Stimulated activated CD4-positive, alpha-beta T cell treated with anti-CD3 and anti-CD28 coated beads, Interleukin-4, amount 100 ng/mL, for 4 hours (primary cell): Measurements from ENCODE around the gene SP7.
"Not testable (repeated sequence)": the region's sequence is repeated elsewhere in the genome, so short reads cannot be mapped to it uniquely, and the experiment has no call there.

ENCODE experiments used
- DNase-seq, 2 experiments: peaks; one replicate each; pipeline ENCODE4 v3.0.0-alpha.2; 2020

The SP7 gene

DNA sequence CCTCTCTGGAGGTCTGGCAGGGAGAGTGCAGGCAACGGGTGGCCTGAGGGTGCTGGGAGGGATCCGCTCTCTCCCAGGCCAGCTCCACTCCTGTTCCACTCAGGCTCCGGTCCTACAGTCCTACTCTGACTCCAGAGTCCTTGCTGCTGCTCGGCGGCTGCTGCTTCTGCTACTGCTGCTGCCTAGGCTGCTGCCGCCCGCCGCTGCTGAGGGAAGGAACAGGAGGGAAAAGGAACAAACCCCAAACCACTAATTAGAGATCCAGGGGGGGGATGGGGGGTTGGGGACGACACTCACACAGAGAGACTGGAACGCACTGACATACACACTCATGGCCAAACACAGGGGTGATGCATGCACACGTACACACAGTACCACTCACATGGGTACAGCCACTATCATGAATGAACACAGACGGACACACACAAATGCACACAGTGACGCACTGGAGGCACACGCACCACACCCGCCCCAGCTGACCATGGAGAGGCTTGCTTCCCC is at the start of gene SP7:
Gene SP7, minus strand, starts transcription at position 174 of the 501 bp plus-strand sequence. CDS start 708 bp downstream, outside the sequence.
- no peak for DNase-seq

DNA sequence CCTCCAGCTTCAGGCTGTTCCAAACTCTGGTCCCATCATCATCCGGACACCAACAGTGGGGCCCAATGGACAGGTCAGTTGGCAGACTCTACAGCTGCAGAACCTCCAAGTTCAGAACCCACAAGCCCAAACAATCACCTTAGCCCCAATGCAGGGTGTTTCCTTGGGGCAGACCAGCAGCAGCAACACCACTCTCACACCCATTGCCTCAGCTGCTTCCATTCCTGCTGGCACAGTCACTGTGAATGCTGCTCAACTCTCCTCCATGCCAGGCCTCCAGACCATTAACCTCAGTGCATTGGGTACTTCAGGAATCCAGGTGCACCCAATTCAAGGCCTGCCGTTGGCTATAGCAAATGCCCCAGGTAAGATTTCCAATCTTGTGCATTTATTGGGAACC is 47.1 kb upstream of the SP7 start:
- DNase-seq, result no peak

DNA sequence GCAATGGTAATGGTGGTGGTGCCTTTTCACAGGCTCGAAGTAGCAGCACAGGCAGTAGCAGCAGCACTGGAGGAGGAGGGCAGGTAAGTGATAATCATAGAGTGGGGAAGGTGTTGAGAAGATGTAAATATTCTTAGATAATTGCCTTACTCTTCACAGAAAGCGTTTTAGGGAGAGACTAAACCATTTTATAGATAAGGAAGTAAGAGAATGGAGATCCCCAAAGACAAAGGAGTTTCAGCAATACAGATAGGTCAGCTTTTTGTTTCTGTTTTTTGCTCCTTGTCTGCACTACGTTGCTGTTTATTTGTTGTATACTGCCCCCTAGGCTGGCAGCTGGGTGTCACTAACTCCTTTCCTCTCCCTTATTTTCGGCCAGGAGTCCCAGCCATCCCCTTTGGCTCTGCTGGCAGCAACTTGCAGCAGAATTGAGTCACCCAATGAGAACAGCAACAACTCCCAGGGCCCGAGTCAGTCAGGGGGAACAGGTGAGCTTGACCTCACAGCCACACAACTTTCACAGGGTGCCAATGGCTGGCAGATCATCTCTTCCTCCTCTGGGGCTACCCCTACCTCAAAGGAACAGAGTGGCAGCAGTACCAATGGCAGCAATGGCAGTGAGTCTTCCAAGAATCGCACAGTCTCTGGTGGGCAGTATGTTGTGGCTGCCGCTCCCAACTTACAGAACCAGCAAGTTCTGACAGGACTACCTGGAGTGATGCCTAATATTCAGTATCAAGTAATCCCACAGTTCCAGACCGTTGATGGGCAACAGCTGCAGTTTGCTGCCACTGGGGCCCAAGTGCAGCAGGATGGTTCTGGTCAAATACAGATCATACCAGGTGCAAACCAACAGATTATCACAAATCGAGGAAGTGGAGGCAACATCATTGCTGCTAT is 45.8 kb upstream of the SP7 start:
- peak; percentile 10 to 16 for DNase-seq

DNA sequence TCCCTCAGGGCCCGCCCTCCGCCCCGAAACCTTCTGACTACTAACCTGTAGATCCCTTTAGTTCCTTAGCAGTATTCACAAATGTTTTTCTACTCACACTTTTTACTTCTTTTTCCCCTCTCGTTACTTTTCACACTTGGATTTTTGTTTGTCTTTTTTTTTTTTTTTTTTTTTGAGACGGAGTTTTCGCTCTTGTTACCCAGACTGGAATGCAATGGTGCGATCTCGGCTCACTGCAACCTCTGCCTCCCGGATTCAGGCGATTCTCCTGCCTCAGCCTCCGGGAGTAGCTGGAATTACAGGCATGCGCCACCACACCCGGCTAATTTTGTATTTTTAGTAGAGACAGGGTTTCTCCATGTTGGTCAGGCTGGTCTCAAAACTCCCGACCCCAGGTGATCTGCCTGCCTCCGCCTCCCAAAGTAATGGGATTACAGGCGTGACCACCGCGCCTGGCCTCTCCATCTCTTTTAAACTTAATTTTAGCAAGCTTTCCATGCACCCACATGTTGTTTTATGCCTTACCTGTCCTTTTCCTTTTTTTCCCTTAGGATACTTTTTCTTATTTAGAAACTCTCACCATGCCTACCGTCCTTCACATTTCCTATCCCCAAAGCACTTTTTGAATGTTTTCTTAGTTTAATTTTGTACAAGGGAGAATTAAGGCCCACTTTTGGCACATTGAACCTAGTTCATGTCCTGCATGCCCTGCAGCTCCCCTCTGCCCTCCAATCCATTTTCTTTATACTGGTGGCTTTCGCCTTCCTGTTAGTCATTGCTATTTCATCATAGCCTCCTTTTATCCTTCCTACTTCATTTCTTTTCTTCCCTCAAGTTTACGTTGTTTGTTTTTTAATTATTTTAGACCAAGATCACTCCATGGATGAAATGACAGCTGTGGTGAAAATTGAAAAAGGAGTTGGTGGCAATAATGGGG is 44.9 kb upstream of the SP7 start:
- no peak for DNase-seq

DNA sequence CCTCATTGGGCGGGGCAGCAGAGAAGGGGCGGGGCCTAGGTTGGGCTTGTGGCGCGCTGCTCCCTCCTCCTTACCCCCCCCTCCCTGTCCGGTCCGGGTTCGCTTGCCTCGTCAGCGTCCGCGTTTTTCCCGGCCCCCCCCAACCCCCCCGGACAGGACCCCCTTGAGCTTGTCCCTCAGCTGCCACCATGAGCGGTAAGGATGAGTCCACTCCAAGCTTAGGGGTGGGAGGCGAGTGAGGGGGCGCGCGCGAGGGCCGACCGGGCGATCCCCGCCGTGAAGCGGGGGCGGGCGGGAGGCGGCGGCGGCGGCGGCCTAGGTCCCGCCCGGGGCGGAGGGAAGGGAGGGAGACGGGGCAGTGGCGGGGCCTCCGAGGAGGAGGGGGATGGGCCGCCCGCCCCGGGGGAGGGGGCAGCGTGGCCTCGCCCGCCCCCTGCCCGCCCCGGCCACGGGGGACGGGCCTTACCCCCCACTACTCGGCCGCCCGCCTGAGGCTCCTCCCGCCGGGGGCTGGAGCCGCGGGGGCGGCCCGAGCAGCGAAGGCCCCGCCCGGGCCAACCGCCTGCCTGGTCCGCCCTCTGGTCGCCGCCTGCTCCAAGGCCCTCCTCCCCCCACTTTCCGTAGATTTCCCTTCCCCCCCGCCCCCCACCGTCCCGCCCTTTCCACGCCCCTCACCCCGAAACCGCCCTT is 44.1 kb upstream of the SP7 start, which contains the start of gene SP1:
Gene SP1, plus strand, starts transcription at position 73 of the 690 bp plus-strand sequence. Its CDS starts 116 bp downstream, at position 189.
- peak; percentile 84 to 97 for DNase-seq

DNA sequence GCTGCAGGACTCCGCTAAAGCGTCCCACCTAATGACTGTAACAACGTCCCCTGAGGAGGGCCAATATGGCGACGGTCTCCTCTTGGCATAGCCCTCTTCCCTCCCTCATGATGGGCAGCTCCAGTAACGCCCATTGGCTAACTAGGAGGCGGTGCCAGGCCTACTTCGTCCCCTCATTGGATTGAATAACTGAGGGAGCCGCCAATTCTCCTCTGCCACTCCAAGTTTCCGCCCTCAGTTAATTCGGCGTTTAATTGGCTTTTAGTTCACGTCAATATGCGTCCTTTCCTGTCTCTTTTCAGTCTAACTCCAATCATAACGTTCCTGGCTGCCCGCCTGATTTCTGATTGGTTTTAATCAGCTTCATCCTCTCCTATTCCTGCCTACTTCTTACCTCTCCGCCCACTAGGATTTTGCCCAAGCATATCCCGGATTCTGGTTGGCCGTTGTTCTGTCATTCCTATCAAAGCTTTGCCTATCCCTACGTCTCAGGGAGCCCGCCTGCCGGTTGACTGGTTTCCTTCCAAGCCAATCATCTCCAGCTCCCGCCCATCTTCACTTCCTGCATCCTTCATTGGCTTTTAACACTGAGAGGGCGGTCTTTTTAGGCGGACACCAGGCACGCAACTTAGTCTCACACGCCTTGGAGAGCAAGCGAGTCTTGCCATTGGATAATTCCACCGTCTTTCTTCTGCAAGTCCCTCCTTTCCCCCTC is 43.4 kb upstream of the SP7 start:
- DNase-seq, result peak; percentile 78 to 99

DNA sequence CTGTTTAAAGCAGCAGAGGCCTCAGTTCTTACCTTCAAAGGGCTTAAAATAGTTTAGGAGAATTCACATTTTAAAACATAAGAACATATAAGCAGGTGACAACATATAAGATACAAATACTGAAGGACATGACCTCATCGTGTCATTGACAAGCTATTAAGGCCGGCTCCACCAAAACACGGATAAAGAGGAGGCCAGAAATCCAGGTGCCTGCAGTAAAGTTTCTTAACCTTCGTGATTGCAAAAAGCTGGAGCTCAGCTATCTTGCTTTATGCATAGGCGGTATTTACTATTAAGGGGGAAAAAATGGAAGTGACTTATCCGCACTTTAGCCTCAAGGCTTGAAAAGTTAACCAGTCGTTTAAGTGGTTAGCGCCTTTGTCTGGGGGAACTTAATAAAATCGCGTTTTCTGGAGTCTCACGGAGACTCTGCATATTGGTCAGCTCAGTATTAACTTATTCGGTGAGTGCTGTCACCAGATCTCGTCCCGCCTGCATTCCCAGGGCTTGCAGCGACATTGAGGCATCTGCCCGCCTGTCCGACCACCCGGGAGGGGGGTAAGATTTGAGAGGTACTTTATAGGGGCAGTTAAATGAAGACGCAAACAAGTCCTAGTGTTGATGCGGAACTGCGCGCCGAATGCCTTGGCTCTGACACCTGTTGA is 42.7 kb upstream of the SP7 start:
- no peak for DNase-seq

DNA sequence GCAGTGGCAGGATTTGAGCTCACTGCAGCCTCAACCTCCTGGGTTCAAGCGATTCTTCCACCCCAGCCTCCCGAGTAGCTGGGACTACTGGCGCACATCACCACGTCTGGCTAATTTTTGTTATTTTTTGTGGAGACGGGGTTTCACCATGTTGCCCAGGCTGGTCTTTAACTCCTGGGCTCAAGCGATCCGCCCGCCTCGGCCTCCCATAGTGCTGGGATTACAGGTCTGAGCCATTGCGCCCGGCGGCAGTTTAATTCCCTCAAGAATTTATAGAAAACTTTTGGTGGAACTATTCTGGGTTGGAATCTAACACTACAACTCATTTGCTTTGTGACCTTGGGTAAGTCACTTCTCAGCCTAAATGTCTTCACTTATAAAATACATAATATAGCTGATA is 42.1 kb upstream of the SP7 start:
- no peak for DNase-seq

DNA sequence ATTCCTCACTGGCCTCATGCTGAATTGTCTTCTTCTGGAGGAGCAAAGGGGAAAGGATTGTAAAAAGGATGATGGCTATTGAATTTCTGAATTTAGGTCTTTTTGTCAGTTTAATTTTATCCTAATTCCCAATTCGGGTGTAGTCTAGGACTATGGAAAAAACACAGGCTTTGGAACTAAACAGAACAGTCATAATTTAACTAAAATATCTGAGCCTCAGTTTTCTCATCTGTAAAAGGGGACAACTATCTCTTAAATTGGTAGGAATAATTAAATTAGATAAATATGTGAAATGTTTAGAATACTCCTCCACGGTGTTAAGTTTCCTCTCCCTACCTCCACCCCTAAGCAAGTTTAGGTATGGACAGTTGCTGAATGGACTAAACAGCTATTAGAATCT is 40.6 kb upstream of the SP7 start:
- DNase-seq, result no peak

DNA sequence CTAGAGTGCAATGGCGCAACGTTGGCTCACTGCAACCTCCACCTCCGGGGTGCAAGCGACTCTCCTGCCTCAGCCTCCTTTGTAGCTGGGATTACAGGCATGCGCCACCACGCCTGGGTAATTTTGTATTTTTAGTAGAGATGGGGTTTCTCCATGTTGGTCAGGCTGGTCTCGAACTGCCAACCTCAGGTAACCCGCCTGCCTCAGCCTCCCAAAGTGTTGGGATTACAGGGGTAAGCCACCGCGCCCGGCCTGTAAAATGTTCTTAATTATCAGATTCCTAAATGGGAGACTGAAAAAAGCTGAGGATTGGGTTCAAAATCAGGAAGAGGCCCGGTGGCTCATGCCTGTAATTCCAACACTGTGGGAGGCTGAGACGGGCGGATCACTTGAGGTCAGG is 38.1 kb upstream of the SP7 start:
- DNase-seq, result not testable (repeated sequence)

DNA sequence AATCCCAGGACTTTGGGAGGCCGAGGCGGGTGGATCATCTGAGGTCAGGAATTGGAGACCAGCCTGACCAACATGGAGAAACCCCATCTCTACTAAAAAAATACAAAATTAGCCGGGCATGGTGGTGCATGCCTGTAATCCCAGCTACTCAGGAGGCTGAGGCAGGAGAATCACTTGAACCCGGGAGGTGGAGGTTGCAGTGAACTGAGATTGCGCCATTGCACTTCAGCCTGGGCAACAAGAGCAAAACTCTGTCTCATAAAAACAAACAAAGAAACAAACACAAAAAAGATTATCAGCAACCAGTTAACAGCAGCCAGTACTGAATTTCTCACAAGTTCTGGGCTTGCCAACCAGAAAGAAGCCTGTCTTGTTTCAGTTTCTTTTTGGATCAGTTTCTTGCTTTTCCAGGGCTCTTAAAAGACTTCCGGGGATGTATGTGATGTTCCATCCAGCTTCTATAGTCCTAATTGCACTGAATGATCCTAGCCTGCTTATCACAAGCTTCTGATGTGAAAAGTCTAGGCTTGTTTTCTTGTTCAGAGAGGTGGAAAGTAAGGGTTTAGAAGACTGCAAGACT is 37.5 kb upstream of the SP7 start:
- DNase-seq, result not testable (repeated sequence)

DNA sequence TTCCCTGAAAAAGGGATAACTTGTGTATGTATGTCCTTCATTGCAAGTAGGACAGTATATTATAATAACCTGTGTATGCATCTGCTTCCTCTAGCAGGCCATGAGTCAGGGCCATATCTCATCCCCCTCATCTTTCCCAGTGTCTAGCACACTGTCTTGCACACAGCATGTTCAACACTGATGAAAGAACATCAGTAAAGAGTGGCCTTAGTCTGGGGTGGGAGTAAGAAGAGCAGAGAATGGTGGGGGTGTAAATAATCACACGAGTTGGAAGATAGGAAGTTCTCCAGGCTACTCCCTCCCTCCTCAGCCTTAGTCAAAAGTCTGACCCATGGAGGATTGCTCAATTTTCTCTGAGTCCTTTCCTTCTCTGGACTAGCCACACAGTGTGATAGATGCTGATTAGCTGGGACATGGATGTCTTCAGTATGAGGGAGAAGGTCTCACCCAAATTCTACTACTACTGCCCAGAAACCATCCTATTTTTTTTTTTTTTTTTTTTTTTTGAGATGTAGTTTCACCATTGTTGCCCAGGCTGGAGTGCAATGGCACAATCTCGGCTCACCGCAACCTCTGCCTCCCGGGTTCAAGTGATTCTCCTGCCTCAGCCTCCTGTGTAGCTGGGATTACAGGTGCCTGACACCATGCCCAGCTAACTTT is 29.2 kb upstream of the SP7 start:
- no peak for DNase-seq

DNA sequence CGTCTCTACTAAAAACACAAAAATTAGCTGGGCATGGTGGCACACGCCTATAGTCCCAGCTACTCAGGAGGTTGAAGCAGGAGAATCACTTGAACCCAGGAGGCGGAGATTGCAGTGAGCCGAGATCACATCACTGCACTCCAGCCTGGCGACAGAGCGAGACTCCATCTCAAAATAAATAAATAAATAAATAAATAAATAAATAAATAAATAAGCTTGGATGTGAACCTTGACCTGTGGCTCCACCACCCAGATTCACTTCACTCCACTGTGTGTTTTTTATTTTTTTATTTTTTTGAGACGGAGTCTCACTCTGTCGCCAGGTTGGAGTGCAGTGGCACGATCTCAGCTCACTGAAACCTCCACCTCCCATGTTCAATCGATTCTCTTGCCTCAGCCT is 25.5 kb upstream of the SP7 start:
- not testable (repeated sequence) for DNase-seq

DNA sequence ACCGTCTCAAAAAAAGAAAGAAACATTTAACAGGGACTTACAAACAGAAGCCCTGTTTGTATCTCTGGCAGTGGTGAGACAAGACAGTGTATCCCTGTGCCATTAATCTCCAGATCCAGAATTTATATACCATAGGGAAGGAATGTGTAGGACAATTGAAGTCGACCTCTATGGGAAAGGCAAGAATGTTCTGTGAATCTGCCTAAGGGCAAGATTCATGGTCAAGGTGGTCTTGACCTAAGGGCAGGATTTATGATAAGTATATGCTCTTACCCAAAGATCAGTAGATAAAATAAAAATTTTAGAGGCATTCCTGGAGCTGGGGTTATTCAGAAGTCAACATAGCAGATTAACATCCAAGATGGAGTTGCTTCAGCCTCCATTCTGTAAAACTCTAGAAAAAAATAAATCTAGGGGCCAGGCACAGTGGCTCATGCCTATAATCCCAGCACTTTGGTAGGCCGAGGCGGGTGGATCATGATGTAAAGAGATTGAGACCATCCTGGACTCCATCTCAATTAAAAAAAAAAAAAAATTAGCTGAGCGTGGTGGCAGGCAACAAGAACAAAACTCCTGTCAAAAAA is 22.8 kb upstream of the SP7 start:
- DNase-seq, result no peak

DNA sequence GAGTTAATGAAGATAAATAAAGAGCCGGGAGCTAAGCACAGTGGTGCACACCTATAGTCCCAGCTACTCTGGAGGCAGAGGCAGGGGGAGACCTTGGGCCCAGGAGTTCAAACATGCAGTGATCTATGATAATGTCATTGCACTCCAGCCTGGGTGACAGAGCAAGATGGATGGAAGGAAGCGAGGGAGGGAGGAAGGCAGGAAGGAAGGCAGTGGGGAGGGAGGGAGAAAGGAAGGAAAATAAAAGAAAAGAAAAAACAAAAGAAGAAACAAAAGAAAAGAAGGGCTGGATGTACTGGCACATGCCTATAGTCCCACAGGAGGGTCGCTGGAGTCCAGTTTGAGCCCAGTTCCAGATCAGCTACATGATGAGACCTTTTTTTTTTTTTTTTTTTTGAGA is 19.0 kb upstream of the SP7 start:
- no peak for DNase-seq

DNA sequence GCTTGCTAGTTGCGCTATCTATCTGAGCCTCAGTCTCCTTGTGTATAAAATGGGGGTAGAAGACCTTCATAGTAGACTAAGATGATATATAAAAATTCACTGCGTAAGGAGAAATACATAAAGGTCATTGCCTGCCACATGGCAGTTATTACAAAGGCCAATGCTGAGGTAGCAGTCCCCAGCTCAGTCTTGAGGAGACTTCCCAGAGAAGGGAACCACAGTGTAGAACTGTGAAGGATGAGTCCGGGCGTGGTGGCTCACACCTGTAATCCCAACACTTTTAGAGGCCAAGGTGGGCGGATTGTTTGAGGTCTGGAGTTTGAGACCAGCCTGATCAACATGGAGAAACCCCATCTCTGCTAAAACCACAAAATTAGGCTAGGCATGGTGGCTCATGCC is 17.1 kb upstream of the SP7 start:
- no peak for DNase-seq

DNA sequence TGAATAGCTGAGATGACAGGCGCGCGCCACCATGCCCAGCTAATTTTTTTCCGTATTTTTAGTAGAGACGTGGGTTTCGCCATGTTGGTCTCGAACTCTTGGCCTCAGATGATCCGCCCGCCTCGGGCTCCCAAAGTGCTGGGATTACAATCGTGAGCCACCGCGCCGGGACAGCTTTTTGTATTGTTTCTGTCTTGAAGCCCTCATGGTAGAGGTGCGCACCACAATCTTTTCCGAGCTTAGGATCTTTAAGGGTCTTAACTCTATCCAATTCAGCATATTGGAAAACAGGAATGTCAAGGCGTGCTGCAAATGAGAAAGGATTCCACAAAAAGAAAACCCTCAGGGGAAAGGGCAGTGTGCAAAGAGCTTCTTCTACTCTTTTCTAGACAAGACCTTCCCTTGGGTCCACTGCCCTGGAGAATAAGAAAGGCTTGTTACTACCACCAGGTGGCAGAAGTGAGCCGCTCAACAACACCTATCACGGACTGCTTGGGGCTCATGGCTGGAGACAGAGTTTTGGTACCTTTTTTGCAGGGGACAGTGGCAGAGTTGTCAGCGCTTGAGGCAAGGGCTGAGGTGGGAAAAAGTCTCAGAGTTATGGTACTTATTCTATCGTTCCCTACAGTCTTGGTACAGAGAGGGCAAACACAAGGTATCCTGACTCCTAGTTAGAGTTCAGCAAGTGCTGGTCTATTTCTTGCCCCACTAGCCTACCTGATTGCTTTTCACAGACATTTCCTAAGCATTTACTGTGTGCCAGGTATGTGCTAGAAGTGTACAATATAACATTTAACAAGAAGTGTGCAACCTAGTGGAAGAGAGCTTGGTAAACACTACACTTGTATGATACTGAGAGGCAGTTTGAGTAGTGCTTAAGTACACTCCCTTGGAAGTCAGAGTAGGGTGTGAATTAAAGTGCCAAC is 16.4 kb upstream of the SP7 start:
- DNase-seq, result peak; percentile 69 to 75

DNA sequence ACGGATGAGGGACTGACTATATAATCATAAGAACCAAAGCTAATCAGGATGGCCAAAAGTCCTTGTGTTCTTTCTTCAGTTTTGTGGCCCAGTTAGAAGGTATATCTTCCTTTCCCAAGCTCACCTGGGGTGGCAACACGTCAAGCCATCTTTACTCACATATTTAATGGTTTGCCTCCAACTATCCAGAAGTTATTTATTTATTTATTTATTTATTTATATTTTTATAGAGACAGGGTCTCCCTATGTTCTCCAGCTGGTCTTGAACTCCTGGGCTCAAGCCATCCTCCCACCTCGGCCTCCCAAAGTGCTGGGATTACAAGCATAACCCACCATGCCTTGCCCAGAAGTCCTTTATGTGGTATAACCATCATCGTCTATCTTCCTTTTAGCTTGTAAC is 11.8 kb upstream of the SP7 start:
- no peak for DNase-seq

DNA sequence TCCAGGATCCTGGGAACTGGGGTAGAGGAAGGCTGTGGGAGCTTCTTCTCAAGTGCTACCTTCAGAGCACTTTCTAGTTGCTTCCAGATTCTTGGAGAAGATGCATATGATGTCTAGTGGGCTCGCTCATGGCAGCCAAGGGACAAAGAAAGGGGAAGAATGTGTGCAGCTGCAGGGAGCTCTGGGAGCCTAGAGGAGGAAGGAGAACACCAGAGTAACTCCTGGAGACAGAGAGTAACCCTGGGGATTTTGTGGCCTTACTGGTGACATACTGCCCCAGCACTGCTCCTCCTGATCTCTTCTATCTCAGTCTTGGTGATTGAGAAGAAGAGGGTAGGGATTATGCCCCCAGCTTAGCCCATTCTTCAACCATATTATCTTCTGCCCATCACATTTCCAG is 10.3 kb upstream of the SP7 start:
- DNase-seq, result no peak
